Duodenal mucosa (tissue), 2 donors: ENCODE data around the gene POLD4.
A peak's percentile ranks its signal among the peaks of the same experiment; 100 is the strongest.

Experiments
- H3K27ac ChIP-seq: one replicate; pipeline ENCODE4 v1.7.0; 2013; ENCODE audit warnings: low read depth, low read length
- H3K27me3 ChIP-seq, 2 donors: one replicate each; pipeline ENCODE4 v1.7.0; 2013; ENCODE audit warnings: low read length in 2 of 2, control low read depth in 1 of 2; ENCODE audit not compliant: insufficient read depth in 2 of 2, control insufficient read depth in 1 of 2
- H3K36me3 ChIP-seq, 2 donors: one replicate each; pipeline ENCODE4 v1.7.0; 2013; ENCODE audit warnings: low read length in 2 of 2, control low read depth in 1 of 2; ENCODE audit not compliant: insufficient read depth in 2 of 2, control insufficient read depth in 1 of 2
- H3K4me1 ChIP-seq, 2 donors: one replicate each; pipeline ENCODE4 v1.7.0; 2013; ENCODE audit warnings: low read length in 2 of 2, control low read depth in 1 of 2; ENCODE audit not compliant: insufficient read depth in 2 of 2, control insufficient read depth in 1 of 2
- H3K4me3 ChIP-seq, 2 donors: one replicate each; pipeline ENCODE4 v1.7.0; 2013; ENCODE audit warnings: low read length in 2 of 2, low read depth in 1 of 2
- H3K9ac ChIP-seq, 2 donors: one replicate each; pipeline ENCODE4 v1.7.0; 2013; ENCODE audit warnings: low read length in 2 of 2, low read depth in 1 of 2
- H3K9me3 ChIP-seq, 2 donors: one replicate each; pipeline ENCODE4 v1.7.0; 2013; ENCODE audit warnings: low read length in 2 of 2, control low read depth in 1 of 2; ENCODE audit not compliant: control insufficient read depth in 1 of 2

POLD4 gene

GRCh38 chr11:67364169-67364568 is 10.8 kb upstream of the POLD4 start:
- Histone ChIP-seq H3K27me3 (no peaks in the 10 kb centered on the region), H3K9me3 (no peaks in the 10 kb centered on the region), H3K4me3 (no peak overlapping the region), H3K27ac (no peak overlapping the region), H3K4me1 (peaks cover 8 to 12% of the 10 kb centered on the region in 2 donors), H3K36me3 (no peaks in the 10 kb centered on the region), H3K9ac (no peak overlapping the region)

- no peaks in the 10 kb centered on the region for H3K9me3 ChIP-seq
- H3K27me3 ChIP-seq, result no peaks in the 10 kb centered on the region
- H3K36me3 ChIP-seq, result no peaks in the 10 kb centered on the region
- no peak overlapping the region for H3K9ac ChIP-seq
- no peak overlapping the region for H3K27ac ChIP-seq
- H3K4me3 ChIP-seq, result no peak overlapping the region
- peaks cover 35 to 38% of the 10 kb centered on the region in 2 donors for H3K4me1 ChIP-seq
Observed at GRCh38 chr11:67357831-67358670, 4.7 kb upstream of the POLD4 start.

- no peaks in the 10 kb centered on the region for H3K27me3 ChIP-seq
- H3K4me3 ChIP-seq, result peak overlapping the region; percentile 5 to 57
- H3K9ac ChIP-seq, result peak overlapping the region; percentile 21 to 96
- no peaks in the 10 kb centered on the region for H3K36me3 ChIP-seq
- peaks cover 42 to 43% of the 10 kb centered on the region in 2 donors for H3K4me1 ChIP-seq
- peak overlapping the region; percentile 99 for H3K27ac ChIP-seq
- no peaks in the 10 kb centered on the region for H3K9me3 ChIP-seq
Observed at GRCh38 chr11:67356864-67357561, 3.7 kb upstream of the POLD4 start.

GRCh38 chr11:67356387-67356863 is 3.1 kb upstream of the POLD4 start:
- peak overlapping the region; percentile 5 to 57 for H3K4me3 ChIP-seq
- peaks cover 46 to 49% of the 10 kb centered on the region in 2 donors for H3K4me1 ChIP-seq
- H3K9ac ChIP-seq, result peak overlapping the region; percentile 21 to 96
- no peaks in the 10 kb centered on the region for H3K27me3 ChIP-seq
- H3K27ac ChIP-seq, result peak overlapping the region; percentile 99
- H3K9me3 ChIP-seq, result no peaks in the 10 kb centered on the region
- no peaks in the 10 kb centered on the region for H3K36me3 ChIP-seq

- Histone ChIP-seq H3K4me3 (peak overlapping the region in 1 of 2 donors; percentile 57), H3K36me3 (no peaks in the 10 kb centered on the region), H3K9ac (peak overlapping the region; percentile 89 to 96), H3K4me1 (peaks cover 51 to 54% of the 10 kb centered on the region in 2 donors), H3K9me3 (no peaks in the 10 kb centered on the region), H3K27me3 (no peaks in the 10 kb centered on the region), H3K27ac (peak overlapping the region; percentile 99)
Observed at GRCh38 chr11:67355794-67356386, 2.5 kb upstream of the POLD4 start.

GRCh38 chr11:67355023-67355793 is 1.9 kb upstream of the POLD4 start:
- Histone ChIP-seq H3K27ac (peak overlapping the region; percentile 99), H3K4me1 (peaks cover 52 to 56% of the 10 kb centered on the region in 2 donors), H3K36me3 (no peaks in the 10 kb centered on the region), H3K4me3 (peak overlapping the region; percentile 41 to 53), H3K9ac (peak overlapping the region; percentile 89 to 96), H3K9me3 (no peaks in the 10 kb centered on the region), H3K27me3 (no peaks in the 10 kb centered on the region)

- Histone ChIP-seq H3K9ac (peak overlapping the region; percentile 89 to 96), H3K4me3 (peak overlapping the region; percentile 76 to 82), H3K27me3 (no peaks in the 10 kb centered on the region), H3K36me3 (no peaks in the 10 kb centered on the region), H3K4me1 (peaks cover 52 to 57% of the 10 kb centered on the region in 2 donors), H3K9me3 (no peaks in the 10 kb centered on the region), H3K27ac (peak overlapping the region; percentile 99)
Observed at GRCh38 chr11:67354075-67355022, 1.0 kb upstream of the POLD4 start.

- no peaks in the 10 kb centered on the region for H3K9me3 ChIP-seq
- peak overlapping the region; percentile 76 to 82 for H3K4me3 ChIP-seq
- H3K4me1 ChIP-seq, result peaks cover 61 to 74% of the 10 kb centered on the region in 2 donors
- no peaks in the 10 kb centered on the region for H3K27me3 ChIP-seq
- H3K36me3 ChIP-seq, result no peaks in the 10 kb centered on the region
- peak overlapping the region; percentile 99 for H3K27ac ChIP-seq
- H3K9ac ChIP-seq, result peak overlapping the region; percentile 90 to 96
Observed at GRCh38 chr11:67352546-67353316, 615 bp downstream of the POLD4 start.
